HG03354 (cell line): ENCODE data around the gene RASGRP2.

Source experiments
- ATAC-seq: cut with Tn5 transposase; IDR thresholded peaks from one replicate; pipeline ENCODE4 v1.9.1; 2021; ENCODE audit warnings: mild to moderate bottlenecking; ENCODE audit not compliant: unreplicated experiment, poor library complexity, severe bottlenecking

RASGRP2 gene

DNA sequence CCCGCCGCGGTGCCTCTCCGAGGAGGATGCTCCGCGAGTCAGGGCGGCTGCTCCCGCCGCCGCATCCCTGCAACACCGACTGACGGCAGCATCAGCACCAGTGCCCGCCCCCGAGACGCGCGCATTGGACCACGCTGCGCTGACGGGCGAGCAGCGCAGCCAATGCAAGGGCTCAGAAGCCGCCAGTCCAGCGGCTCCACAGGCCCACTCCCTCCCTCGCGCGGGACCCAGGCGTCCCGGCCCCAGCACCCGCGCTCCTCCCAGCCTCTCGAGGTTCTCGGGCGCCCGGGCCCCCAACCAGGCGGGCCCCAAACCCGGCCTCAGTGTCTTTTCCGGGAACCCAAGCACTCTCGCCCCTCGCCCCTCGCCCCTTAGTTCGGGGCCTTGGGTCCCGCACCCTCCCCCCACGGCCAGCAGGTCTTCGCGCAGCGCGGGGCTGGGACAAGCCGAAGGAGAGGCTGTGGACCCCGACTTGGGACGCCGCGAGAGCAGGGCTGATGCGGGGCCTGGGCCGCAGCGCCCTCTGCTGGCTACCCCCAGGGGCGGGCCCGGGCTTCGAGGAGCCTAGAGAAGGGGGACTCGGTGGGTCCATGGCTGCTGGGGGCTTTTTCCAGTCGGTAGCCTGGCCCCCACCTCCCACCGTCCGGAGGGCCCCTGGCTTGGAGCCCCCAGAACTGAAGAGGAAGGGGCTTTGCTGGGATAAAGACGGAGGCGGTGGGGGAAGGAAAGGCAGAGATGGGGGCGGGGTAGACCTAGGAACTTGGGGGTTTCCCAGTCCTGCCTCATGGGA lies 20.6 kb downstream of the RASGRP2 start, which contains the start of gene NRXN2:
NRXN2 (minus strand) TSS at position 81 of the 790 bp plus-strand sequence. CDS start 9,498 bp downstream, outside the sequence.
- ATAC-seq = peak; percentile 85

DNA sequence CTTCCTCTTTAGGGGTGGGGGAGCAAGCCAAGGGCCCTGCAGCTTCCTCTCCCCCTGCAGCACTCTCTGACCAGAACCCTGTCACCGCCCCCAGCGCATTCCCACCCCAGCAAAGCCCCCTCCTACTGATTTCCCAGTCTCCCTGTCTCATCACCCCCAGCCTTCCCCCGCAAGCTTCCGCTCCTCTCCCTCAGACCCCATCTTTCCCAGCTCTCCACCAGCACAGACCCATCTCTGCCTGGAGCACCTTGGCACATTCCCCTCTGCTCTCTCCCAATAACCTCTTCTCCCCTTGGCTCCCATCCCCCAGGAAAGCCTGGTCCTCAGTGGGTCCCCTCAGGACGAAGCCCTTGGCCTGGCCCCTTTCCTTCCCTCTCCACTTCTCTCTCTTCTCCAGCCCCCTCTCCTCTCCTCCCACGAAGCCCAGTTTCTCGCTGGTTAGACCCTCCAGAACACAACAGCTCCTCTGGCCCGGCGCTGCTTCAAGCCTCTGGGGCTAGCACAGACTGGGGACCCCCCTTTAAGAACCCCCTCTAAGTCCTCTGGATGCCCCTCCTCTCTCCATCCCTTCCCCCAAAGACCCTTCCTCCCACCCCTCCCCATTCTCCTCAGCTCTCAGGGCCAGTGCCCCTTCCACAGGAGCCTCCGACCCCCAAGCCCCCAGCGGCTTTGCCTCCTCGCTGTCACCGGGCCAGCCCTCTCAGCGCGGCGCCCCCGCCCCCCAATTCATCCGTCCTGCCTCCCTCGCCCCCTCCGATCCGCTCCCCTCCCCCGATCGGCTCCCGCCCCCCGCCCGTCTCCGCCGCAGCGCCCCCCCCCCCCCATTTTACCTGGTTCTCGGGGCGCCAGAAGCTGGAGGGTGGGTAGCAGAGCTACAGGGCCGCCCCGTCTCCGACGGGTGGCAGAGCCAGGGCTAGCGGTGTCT lies 21.5 kb downstream of the RASGRP2 start:
- no peak for ATAC-seq

DNA sequence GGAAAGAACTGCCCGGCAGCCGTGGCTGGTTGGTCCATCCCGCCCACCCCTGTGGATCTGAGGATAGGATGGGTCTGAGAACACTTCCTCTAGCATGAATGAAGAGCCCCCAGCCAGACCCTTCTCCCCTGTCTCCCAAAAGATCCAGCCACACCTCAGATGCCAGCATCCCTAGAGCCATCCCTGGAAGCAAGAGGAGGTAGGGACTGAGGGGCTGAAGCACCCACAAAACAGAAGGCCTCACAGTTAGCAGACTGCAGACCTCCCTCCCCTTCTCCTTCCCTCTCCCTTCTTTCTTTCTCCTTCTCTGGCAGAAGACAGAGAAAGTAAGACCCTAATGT lies 22.6 kb downstream of the RASGRP2 start:
- no peak for ATAC-seq

DNA sequence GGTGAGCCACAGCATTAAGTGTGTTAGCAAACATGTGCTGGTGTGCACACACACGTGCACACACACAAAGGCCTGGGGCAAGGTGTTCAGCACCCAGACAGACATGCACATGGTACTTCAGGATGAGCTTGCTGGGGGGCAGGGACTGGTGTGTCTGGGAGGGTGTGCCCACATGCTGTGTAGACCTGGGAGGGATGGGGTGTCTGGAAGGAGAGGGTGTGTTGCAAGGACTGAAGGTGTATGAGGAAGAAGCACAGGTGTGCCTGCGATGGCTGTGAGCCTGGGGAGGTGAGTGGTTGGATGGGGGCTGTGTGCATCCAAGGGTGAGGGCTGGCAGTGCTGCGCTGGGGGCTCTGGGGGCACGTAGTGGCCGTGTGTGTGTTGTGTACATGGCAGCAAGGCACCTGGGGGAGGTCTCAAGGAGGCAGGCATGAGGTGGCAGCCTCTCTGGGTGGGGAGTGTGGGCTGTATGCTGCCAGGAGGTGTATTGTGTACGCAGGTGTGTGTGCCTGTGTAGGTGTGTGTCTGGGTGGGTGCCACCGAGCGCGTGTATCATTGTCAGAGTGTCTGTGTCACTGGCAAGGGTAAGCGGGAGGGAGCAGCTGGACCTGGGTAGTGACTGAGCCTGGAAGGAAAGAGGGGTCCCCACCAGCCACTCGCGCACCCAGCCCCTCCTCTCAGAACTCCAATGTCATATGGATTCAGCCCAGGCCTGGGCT lies 23.1 kb downstream of the RASGRP2 start:
- ATAC-seq = no peak

DNA sequence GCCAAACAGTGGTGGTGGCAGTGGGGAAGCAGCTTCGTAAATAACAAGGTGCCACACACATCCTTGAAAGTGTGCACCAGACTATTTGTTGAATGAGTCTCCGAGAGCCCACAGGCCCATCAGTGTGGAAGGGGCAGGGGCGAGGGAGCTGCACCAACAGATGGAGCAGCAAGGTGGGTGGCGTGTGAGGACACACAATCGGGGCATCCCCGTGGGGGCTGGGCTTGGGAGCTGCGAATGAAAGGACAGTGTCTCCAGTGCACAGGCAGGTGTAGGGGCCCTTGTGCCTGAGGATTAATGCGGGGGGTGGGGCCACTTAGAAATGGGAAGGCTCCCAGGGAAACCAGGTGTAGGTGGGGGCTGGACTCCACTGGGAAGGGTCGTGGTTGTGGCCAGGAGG lies 23.8 kb downstream of the RASGRP2 start:
- no peak for ATAC-seq

DNA sequence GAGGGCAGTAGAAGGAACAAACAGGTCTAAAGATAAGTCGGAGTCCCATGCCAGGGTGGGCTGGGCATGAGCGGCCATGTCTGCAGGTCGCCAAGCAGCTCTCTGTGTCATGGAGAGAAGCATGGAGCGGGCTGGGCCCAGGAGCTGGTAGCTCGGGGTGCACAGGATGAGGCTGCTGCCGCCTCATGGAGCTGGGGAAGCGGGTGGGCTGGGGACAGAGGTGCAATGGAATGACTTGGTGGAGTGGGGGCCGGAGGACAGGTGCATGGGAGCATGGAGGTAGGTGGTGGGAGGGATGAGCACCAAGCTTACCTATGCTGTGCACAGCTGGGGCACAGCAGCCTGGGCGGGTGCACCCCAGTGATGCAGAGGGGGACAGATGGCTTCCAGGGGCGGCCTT lies 24.5 kb downstream of the RASGRP2 start:
- no peak for ATAC-seq

DNA sequence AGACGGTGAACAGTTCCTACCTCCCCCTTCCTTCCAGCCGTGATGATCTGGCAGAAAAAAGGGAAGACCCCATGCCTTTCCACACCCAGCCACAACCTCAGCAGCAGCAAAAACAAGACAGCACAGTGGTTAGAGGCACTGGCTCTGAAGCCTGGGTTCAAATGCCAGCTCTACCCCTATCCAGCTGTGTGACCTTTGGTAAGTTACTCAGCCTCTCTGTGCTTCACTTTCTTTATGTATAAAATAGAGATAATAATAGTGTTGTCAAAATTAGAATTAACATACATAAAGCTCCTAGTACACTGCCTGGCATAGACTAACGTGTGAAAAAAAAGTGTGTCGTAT lies 25.2 kb downstream of the RASGRP2 start:
- ATAC-seq = no peak

DNA sequence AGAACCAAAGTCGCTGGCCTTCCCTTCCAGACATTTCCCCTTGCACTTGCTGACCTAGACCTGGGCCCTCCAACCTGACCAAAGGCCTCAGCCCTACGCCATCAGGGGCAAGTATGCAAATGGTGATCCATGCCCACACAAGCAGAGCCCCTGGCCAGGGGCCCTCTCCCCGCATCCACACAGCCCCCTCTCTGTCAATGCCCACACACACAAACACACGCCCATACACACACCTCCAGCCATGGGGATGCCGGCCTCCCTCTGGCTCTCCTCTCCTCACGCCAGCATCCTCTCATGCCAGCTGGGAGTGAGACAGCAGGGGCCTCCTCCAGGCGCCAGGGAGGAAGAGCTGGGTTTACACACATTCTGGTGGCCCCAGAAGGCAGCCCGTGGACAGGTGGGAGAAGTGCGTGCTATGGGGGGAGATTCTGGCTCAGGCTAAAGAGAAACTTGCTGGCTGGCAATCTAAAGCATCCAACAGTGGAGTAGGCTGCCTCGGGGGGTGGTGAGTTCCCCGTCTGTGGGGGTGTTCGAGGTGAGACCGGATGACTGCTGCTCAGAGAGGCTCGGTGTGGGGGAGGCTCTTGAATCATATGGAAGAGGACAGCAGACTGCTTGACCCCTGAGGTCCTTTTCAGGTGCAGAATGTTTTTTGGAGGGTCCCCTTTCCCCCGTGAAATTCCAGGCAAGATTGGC lies 25.7 kb downstream of the RASGRP2 start:
- ATAC-seq = no peak

DNA sequence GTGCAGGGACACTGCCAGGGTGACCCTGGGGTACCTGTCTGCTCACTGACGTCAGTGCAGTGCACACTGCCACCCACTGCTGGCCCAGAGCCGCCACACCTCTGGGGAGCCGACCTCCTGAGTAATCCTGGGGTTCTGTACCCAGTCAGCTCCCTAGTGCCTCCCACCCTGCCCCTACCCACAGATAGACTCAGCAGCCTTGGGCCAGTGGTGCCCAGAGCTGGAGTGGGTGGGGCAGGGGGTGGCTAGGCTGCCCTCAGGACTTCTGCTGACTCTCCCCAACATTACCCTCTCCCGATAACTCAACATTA lies 26.7 kb downstream of the RASGRP2 start:
- no peak for ATAC-seq

DNA sequence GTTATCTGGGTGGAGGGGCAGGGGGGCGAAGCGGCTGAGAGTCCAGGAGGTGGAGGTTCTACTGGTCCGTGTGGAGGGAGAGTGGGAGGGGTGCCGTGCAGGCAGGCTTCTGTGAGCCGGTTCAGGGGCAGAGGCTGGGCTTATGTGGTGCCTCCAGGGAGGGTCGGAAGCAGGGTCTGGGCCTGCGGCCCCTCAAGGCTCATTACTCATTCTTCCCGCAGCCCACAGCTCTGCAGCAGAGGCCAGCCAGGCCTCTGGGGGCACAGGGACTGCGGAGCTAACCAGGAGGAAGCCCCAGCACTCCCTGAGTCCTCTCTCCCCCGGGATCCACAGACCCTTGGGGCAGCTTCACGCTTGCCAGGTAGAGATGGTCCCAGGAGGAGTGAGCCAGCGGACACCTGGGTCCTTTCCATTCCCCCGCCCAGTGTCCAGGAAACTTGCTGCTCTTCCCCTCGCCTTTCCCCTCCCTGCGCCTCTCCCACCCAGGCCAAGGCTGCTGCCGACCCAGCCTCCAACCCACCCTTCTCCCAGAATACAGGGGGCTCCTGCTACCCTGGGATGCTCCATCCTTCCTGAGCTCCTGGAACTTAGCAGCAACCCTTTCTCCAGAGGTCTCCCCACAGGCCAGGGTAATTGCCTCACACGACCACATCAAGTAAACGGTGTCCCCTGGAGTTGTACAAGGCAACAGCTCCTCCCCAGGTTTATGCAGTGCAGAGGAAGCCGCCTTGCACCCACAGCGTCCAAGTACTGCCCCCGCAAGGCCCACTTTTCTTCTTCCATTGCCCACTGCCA lies 27.3 kb downstream of the RASGRP2 start:
- no peak for ATAC-seq

DNA sequence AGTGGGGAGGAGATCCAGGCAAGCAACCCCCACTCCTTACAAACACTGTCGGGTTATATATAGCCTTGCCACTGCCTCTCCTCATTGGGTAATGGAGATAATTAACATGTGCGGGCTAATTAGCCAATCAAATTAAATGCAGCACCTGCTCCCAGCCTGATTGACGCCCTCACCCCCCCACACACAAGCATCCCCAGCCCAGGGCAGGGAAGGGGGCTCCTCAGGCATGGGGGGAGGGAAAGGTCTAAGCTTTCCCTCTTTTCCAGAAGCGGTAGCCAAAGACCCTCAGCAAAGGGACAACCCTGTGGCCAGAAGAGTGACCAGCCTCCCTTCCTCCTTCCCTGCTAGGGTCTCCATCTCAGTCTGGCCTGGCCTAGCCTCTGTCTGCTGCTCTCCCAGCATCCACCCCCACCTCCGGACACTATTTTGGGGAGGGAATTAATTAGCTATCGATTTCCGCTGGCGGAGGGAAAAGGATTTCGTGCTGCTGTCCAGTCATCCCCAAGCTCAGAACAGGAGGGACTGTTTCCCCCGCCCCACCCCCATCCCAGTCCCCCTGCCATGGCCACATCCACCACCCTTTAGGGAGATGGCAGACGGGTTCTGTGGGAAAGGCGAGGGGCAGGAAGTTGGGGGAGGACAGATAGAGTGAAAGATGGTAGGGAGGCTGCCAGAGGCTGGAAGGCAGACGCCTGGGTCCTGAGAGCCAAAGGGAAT lies 28.0 kb downstream of the RASGRP2 start:
- ATAC-seq = no peak

DNA sequence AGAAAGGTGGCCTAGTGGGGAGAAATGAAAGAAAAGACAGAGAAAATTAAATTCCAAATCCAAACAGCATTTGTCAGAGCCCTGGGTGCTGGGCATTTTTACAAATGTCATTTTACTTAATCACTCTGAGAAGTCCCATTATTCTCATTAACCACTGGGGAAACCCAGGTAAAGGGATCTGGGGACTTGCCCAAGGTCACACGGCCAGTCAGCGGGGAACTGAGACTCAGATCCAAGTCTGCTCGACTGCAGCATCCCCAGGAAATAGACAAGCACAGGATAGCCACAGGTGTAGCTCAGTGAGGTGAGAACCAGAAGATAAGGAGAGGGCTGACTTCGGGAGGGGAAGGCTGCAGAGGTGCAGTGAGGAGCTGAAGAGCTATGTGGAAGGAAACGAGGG lies 28.8 kb downstream of the RASGRP2 start:
- no peak for ATAC-seq

DNA sequence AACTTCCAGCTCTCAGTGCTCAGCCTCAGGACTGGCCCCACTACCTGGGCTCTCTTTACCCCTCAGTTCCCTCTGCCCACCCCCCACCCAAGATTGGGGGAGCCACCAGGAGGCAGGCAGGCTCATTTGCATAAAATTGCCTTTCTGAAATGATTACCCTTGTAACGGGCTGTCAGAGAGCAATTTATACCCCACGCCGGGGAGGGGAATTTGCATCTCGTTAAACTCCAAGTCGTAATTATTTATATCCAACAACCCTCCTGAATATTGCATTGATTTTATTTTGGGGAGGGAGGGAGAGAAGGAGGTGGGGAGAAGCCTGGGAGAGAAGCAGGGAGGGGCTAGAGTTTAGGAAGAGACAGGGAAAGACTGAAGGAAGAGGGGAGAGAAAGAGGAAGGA lies 29.3 kb downstream of the RASGRP2 start:
- ATAC-seq = no peak

DNA sequence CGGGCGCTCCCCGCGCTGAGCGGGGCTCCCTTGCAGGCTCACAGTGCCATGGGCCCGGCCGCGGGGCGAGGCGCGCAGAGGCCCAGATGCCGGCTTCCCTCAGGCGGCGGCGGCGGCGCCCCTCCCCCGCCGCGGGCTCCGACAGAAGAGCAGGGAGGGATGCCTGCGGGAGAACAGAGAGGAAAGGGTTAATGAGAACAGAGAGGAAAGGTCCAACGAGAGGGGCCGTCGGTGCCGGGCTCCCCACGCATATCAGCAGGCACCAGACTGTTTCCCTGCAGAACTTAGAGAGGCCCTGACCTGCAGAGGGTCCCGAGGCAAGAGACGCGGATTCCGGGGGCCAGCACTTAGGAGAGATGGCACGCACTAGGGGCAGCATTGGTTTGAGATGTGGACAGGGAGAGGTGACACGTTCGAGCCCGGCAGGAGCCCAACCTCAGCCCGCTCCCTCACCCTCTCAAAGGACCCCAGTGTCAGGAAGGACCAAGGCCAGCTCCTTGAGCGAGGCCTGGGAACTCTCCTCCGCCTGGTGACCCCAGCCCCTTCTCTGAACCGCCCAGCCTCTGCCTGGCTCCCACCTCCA lies 30.1 kb downstream of the RASGRP2 start:
- ATAC-seq = no peak

DNA sequence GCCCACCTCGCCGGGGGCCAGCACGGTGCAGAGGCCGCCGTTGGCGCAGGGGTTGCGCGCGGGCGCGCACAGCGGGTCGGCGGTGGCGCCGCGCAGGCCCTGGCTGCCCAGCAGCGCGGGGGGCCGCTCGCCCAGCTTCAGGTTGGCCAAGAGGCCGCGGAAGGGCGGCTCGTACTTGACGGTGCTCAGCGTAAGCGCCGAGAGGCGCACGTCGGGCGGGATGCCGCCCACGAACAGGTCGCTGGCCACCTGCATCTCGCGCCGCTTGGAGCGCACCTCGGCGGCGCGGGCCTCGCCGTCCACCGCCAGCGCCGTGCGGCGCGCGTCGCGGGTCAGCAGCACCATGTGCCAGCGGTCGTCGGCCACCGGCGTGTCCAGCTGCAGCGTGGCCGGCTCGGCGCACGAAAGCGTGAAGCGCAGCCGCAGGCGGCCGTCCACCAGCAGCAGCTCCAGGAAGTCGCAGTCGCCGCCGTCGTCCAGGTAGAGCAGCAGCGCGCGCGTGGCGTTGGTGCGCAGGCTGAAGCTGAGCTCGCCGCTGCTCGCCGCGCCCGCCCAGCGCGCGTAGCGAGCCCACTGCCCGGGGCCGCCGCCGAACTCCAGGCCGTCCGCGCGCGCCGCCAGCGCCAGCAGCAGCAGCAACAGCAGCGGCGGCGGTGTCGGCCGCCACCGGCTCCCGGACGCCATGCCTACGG lies 30.8 kb downstream of the RASGRP2 start:
- no peak for ATAC-seq

DNA sequence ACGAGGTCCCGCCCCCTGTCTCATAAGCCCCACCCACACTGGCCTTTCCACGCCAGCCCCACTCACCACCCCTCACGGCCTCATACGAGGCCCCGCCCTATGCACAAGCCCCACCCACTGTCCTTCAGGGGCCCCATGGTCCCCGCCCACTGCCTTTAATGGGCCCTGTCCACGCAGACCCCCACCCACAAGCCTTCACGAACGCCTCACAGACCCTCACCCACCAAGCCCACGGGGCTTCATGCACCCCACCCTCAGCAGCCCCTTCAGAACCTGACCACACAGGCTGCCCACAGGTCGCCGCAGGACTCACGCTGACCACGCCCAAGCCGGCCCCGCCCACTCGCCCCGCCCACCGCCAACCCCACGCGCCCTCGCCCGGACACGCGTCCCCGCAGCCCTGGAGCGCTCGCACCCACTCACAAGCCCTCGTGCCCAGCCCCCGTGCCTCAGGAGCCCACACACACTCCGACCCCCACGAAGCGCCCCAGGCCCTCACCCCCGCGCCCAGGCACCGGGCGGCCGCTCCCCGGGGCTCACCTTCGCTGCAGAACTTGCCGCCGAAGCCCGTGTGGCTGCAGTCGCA lies 31.4 kb downstream of the RASGRP2 start:
- no peak for ATAC-seq

DNA sequence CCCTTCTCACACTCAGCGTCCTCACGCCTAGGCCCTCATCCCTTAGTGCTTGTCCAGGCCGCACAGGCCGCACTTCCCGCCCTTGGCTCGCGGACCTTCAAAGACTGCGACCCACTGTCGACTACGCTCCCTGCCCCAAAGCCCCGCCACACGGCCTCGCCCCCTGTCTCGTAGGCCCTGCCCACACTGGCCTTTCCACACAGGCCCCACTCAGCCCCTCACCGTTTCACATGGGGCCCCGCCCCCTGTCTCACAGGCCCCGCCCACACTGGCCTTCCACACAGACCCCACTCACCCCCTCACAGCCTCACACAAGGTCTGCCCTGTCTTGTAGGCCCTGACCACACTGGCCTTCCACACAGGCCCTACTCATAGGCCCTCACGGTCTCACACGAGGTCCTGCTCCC lies 32.0 kb downstream of the RASGRP2 start:
- ATAC-seq = no peak
